ENCODE data around the gene TOX2.
"Not testable (repeated sequence)": the region's sequence is repeated elsewhere in the genome, so short reads cannot be mapped to it uniquely, and the experiment has no call there.

TOX2 gene

GRCh38 chr20:44034965-44035635 lies 120.4 kb downstream of the TOX2 start:
- H3K9me3 ChIP-seq (ENCODE audit: control insufficient read depth, low read length), result no peaks in the 10 kb centered on the region
- no peaks in the 10 kb centered on the region for H3K4me1 ChIP-seq (ENCODE audit: control insufficient read depth, insufficient read depth, low read length, poor library complexity, severe bottlenecking)
- no peaks in the 10 kb centered on the region for H3K27me3 ChIP-seq (replicated peaks; ENCODE audit: control insufficient read depth, insufficient read depth, low read length, poor library complexity, severe bottlenecking)
- no peak overlapping the region for H3K4me3 ChIP-seq (ENCODE audit: insufficient read depth, low read depth, low read length, poor library complexity, severe bottlenecking)
- H3K27ac ChIP-seq (ENCODE audit: insufficient read depth, low read length, poor library complexity, severe bottlenecking), result no peak overlapping the region
- no peak for DNase-seq
- H3K36me3 ChIP-seq (ENCODE audit: control insufficient read depth, insufficient read depth, low read length), result no peaks in the 10 kb centered on the region

GRCh38 chr20:44035924-44036323 lies 121.3 kb downstream of the TOX2 start:
- DNase-seq, result no peak

GRCh38 chr20:44036441-44036840 lies 121.8 kb downstream of the TOX2 start:
- no peak for DNase-seq
- Histone ChIP-seq H3K27me3 (replicated peaks; ENCODE audit: control insufficient read depth, insufficient read depth, low read length, poor library complexity, severe bottlenecking) (no peaks in the 10 kb centered on the region), H3K36me3 (ENCODE audit: control insufficient read depth, insufficient read depth, low read length) (no peaks in the 10 kb centered on the region), H3K27ac (ENCODE audit: insufficient read depth, low read length, poor library complexity, severe bottlenecking) (no peak overlapping the region), H3K9me3 (ENCODE audit: control insufficient read depth, low read length) (no peaks in the 10 kb centered on the region), H3K4me1 (ENCODE audit: control insufficient read depth, insufficient read depth, low read length, poor library complexity, severe bottlenecking) (no peaks in the 10 kb centered on the region), H3K4me3 (ENCODE audit: insufficient read depth, low read depth, low read length, poor library complexity, severe bottlenecking) (no peak overlapping the region)

More at GRCh38 chr20:44035924-44036323, 121.3 kb downstream of the TOX2 start:
- H3K9me3 ChIP-seq (ENCODE audit: control insufficient read depth, low read length), result no peaks in the 10 kb centered on the region
- H3K36me3 ChIP-seq (ENCODE audit: control insufficient read depth, insufficient read depth, low read length), result no peaks in the 10 kb centered on the region
- H3K4me1 ChIP-seq (ENCODE audit: control insufficient read depth, insufficient read depth, low read length, poor library complexity, severe bottlenecking), result no peaks in the 10 kb centered on the region
- H3K4me3 ChIP-seq (ENCODE audit: insufficient read depth, low read depth, low read length, poor library complexity, severe bottlenecking), result no peak overlapping the region
- H3K27ac ChIP-seq (ENCODE audit: insufficient read depth, low read length, poor library complexity, severe bottlenecking), result no peak overlapping the region
- no peaks in the 10 kb centered on the region for H3K27me3 ChIP-seq (replicated peaks; ENCODE audit: control insufficient read depth, insufficient read depth, low read length, poor library complexity, severe bottlenecking)

- no peak overlapping the region for H3K27ac ChIP-seq (ENCODE audit: insufficient read depth, low read length, poor library complexity, severe bottlenecking)
- no peak for DNase-seq
- no peaks in the 10 kb centered on the region for H3K36me3 ChIP-seq (ENCODE audit: control insufficient read depth, insufficient read depth, low read length)
- H3K27me3 ChIP-seq (replicated peaks; ENCODE audit: control insufficient read depth, insufficient read depth, low read length, poor library complexity, severe bottlenecking), result no peaks in the 10 kb centered on the region
- no peak overlapping the region for H3K4me3 ChIP-seq (ENCODE audit: insufficient read depth, low read depth, low read length, poor library complexity, severe bottlenecking)
- no peaks in the 10 kb centered on the region for H3K9me3 ChIP-seq (ENCODE audit: control insufficient read depth, low read length)
- no peaks in the 10 kb centered on the region for H3K4me1 ChIP-seq (ENCODE audit: control insufficient read depth, insufficient read depth, low read length, poor library complexity, severe bottlenecking)
These were observed 124.0 kb downstream of the TOX2 start for GRCh38 chr20:44038681-44039123.

- Histone ChIP-seq H3K4me1 (ENCODE audit: control insufficient read depth, insufficient read depth, low read length, poor library complexity, severe bottlenecking) (no peaks in the 10 kb centered on the region), H3K9me3 (ENCODE audit: control insufficient read depth, low read length) (no peaks in the 10 kb centered on the region), H3K36me3 (ENCODE audit: control insufficient read depth, insufficient read depth, low read length) (no peaks in the 10 kb centered on the region), H3K27me3 (replicated peaks; ENCODE audit: control insufficient read depth, insufficient read depth, low read length, poor library complexity, severe bottlenecking) (no peaks in the 10 kb centered on the region), H3K27ac (ENCODE audit: insufficient read depth, low read length, poor library complexity, severe bottlenecking) (no peak overlapping the region), H3K4me3 (ENCODE audit: insufficient read depth, low read depth, low read length, poor library complexity, severe bottlenecking) (no peak overlapping the region)
- no peak for DNase-seq
These were observed 124.5 kb downstream of the TOX2 start for GRCh38 chr20:44039147-44039546.

GRCh38 chr20:44039741-44040140 lies 125.1 kb downstream of the TOX2 start:
- H3K27me3 ChIP-seq (replicated peaks; ENCODE audit: control insufficient read depth, insufficient read depth, low read length, poor library complexity, severe bottlenecking), result no peaks in the 10 kb centered on the region

GRCh38 chr20:44040202-44040915 lies 125.7 kb downstream of the TOX2 start:
- Histone ChIP-seq H3K36me3 (ENCODE audit: control insufficient read depth, insufficient read depth, low read length) (no peaks in the 10 kb centered on the region), H3K9me3 (ENCODE audit: control insufficient read depth, low read length) (no peaks in the 10 kb centered on the region), H3K4me3 (ENCODE audit: insufficient read depth, low read depth, low read length, poor library complexity, severe bottlenecking) (no peak overlapping the region), H3K27ac (ENCODE audit: insufficient read depth, low read length, poor library complexity, severe bottlenecking) (no peak overlapping the region), H3K4me1 (ENCODE audit: control insufficient read depth, insufficient read depth, low read length, poor library complexity, severe bottlenecking) (no peaks in the 10 kb centered on the region), H3K27me3 (replicated peaks; ENCODE audit: control insufficient read depth, insufficient read depth, low read length, poor library complexity, severe bottlenecking) (no peaks in the 10 kb centered on the region)
- no peak for DNase-seq

More at GRCh38 chr20:44039741-44040140, 125.1 kb downstream of the TOX2 start:
- no peak overlapping the region for H3K4me3 ChIP-seq (ENCODE audit: insufficient read depth, low read depth, low read length, poor library complexity, severe bottlenecking)
- no peak overlapping the region for H3K27ac ChIP-seq (ENCODE audit: insufficient read depth, low read length, poor library complexity, severe bottlenecking)
- H3K4me1 ChIP-seq (ENCODE audit: control insufficient read depth, insufficient read depth, low read length, poor library complexity, severe bottlenecking), result no peaks in the 10 kb centered on the region
- H3K9me3 ChIP-seq (ENCODE audit: control insufficient read depth, low read length), result no peaks in the 10 kb centered on the region
- DNase-seq, result no peak
- H3K36me3 ChIP-seq (ENCODE audit: control insufficient read depth, insufficient read depth, low read length), result no peaks in the 10 kb centered on the region

- no peaks in the 10 kb centered on the region for H3K36me3 ChIP-seq (ENCODE audit: control insufficient read depth, insufficient read depth, low read length)
- no peaks in the 10 kb centered on the region for H3K27me3 ChIP-seq (replicated peaks; ENCODE audit: control insufficient read depth, insufficient read depth, low read length, poor library complexity, severe bottlenecking)
- no peaks in the 10 kb centered on the region for H3K4me1 ChIP-seq (ENCODE audit: control insufficient read depth, insufficient read depth, low read length, poor library complexity, severe bottlenecking)
- no peaks in the 10 kb centered on the region for H3K9me3 ChIP-seq (ENCODE audit: control insufficient read depth, low read length)
- H3K4me3 ChIP-seq (ENCODE audit: insufficient read depth, low read depth, low read length, poor library complexity, severe bottlenecking), result no peak overlapping the region
- H3K27ac ChIP-seq (ENCODE audit: insufficient read depth, low read length, poor library complexity, severe bottlenecking), result no peak overlapping the region
- no peak for DNase-seq
These were observed 126.3 kb downstream of the TOX2 start for GRCh38 chr20:44041001-44041400.

- H3K4me1 ChIP-seq (ENCODE audit: control insufficient read depth, insufficient read depth, low read length, poor library complexity, severe bottlenecking); H3K4me3 ChIP-seq (ENCODE audit: insufficient read depth, low read depth, low read length, poor library complexity, severe bottlenecking); DNase-seq; H3K27me3 ChIP-seq (replicated peaks; ENCODE audit: control insufficient read depth, insufficient read depth, low read length, poor library complexity, severe bottlenecking); H3K36me3 ChIP-seq (ENCODE audit: control insufficient read depth, insufficient read depth, low read length); H3K9me3 ChIP-seq (ENCODE audit: control insufficient read depth, low read length); H3K27ac ChIP-seq (ENCODE audit: insufficient read depth, low read length, poor library complexity, severe bottlenecking): not testable (repeated sequence)
These were observed 130.1 kb downstream of the TOX2 start for GRCh38 chr20:44044712-44045111.

- DNase-seq, result no peak
- Histone ChIP-seq H3K4me1 (ENCODE audit: control insufficient read depth, insufficient read depth, low read length, poor library complexity, severe bottlenecking) (no peaks in the 10 kb centered on the region), H3K9me3 (ENCODE audit: control insufficient read depth, low read length) (no peaks in the 10 kb centered on the region), H3K27me3 (replicated peaks; ENCODE audit: control insufficient read depth, insufficient read depth, low read length, poor library complexity, severe bottlenecking) (no peaks in the 10 kb centered on the region), H3K4me3 (ENCODE audit: insufficient read depth, low read depth, low read length, poor library complexity, severe bottlenecking) (no peak overlapping the region), H3K36me3 (ENCODE audit: control insufficient read depth, insufficient read depth, low read length) (no peaks in the 10 kb centered on the region), H3K27ac (ENCODE audit: insufficient read depth, low read length, poor library complexity, severe bottlenecking) (no peak overlapping the region)
These were observed 135.7 kb downstream of the TOX2 start for GRCh38 chr20:44050327-44050726.
